ENCODE data around the gene GRID1. TPM values are rescaled to one million over a fixed set of nuclear protein-coding genes. Genes with fewer than 3 reads are reported as not detected.

The GRID1 gene
- total RNA-seq, 2 donors from 2014 or later: 0.27 to 0.85 TPM

GRCh38 chr10:85673270-85673669 lies 693.3 kb downstream of the GRID1 start:
- no peak overlapping the region for H3K4me3 ChIP-seq
- TF ChIP-seq, protein P1, sequence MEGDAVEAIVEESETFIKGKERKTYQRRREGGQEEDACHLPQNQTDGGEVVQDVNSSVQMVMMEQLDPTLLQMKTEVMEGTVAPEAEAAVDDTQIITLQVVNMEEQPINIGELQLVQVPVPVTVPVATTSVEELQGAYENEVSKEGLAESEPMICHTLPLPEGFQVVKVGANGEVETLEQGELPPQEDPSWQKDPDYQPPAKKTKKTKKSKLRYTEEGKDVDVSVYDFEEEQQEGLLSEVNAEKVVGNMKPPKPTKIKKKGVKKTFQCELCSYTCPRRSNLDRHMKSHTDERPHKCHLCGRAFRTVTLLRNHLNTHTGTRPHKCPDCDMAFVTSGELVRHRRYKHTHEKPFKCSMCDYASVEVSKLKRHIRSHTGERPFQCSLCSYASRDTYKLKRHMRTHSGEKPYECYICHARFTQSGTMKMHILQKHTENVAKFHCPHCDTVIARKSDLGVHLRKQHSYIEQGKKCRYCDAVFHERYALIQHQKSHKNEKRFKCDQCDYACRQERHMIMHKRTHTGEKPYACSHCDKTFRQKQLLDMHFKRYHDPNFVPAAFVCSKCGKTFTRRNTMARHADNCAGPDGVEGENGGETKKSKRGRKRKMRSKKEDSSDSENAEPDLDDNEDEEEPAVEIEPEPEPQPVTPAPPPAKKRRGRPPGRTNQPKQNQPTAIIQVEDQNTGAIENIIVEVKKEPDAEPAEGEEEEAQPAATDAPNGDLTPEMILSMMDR (IDR thresholded peaks at IDR 0.05): no peak
- H3K27me3 ChIP-seq (replicated peaks; ENCODE audit: insufficient read depth): no peaks in the 10 kb centered on the region
- H3K9me3 ChIP-seq: peaks cover 5% of the 10 kb centered on the region
- no peaks in the 10 kb centered on the region for H3K4me1 ChIP-seq (ENCODE audit: control insufficient read depth in 1 of 2, low read depth in 2 of 2)
- ATAC-seq (ENCODE audit: insufficient number of reproducible peaks, low FRiP score, low read depth): no peak
- no peak for DNase-seq (ENCODE audit: low spot score)
- no peak overlapping the region for H3K27ac ChIP-seq
- H3K36me3 ChIP-seq: no peaks in the 10 kb centered on the region

DNA sequence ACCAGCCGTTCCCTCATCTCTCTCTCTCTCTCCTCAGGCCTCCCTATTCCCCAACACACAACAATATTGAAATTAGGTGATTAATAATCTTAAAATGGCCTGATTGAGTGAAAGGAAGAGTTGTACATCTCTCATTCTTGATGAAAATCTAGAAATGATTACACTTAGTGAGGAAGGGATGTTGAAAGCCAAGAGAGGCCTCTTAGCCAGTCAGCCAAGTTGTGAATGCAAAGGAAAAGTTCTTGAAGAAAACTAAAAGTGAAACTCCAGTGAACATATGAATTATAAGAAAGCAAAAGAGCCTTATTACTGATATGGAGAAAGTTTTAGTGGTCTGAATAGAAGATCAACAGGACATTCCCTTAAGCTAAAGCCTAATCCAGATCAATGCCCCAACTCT lies 695.1 kb downstream of the GRID1 start:
- Histone ChIP-seq H3K27ac (no peak overlapping the region), H3K4me1 (ENCODE audit: control insufficient read depth in 1 of 2, low read depth in 2 of 2) (no peaks in the 10 kb centered on the region), H3K9me3 (peaks cover 5% of the 10 kb centered on the region), H3K36me3 (no peaks in the 10 kb centered on the region), H3K27me3 (replicated peaks; ENCODE audit: insufficient read depth) (no peaks in the 10 kb centered on the region), H3K4me3 (no peak overlapping the region)
- DNase-seq (ENCODE audit: low spot score) (no peak), ATAC-seq (ENCODE audit: insufficient number of reproducible peaks, low FRiP score, low read depth) (no peak)
- TF ChIP-seq, protein P1 (IDR thresholded peaks at IDR 0.05): no peak

DNA sequence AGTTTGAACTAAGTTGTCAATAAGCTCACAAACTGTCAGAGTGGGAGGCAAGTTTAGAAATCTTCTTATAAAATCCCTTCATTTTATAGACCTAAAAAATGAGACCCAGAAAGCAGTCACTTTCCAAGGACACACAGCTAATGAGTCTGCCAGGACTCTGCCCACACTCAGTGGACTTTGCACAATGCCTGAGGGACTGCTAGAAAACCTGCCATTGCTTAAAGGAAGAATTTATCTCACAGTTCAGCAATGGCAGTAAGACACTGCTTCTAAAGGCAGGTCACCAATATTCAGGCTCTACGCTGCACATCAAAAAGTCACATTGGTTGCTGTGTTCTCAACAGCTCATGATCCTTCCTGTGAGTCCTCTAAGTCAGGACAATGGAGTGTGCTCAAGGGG lies 698.1 kb downstream of the GRID1 start:
- Histone ChIP-seq H3K36me3 (no peaks in the 10 kb centered on the region), H3K27me3 (replicated peaks; ENCODE audit: insufficient read depth) (no peaks in the 10 kb centered on the region), H3K27ac (no peak overlapping the region), H3K9me3 (peaks cover 5% of the 10 kb centered on the region), H3K4me1 (ENCODE audit: control insufficient read depth in 1 of 2, low read depth in 2 of 2) (no peaks in the 10 kb centered on the region), H3K4me3 (no peak overlapping the region)
- TF ChIP-seq, protein P1 (IDR thresholded peaks at IDR 0.05): no peak
- DNase-seq (ENCODE audit: low spot score) (no peak), ATAC-seq (ENCODE audit: insufficient number of reproducible peaks, low FRiP score, low read depth) (no peak)

DNA sequence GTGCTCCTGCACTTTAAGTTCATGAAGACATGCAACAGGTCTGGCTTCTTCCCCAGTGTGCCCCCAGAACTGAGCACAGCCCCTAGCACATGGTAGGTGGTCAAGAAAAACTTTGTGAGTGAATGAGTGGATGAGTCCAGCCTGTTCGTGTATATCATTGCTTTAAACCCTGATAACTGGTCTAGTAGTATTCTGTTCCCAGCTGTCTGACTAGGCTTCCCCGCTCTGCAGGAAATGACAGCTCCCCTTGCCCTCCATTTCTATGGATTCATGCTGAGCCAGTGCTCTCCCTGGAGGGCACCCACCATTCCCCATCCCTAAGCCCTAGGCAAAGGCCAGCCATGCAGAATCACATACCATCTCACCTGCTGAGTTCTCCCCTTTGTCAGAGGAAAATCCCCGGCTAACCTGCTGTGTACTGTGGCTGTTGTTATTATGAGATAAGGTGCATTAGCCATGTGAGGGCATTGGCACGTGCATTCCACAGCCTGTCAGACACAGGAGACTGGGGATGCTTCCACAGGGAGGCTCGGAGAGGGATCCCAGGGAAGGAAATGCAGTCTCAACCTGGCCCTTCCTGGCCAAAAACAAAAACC lies 698.9 kb downstream of the GRID1 start:
- no peaks in the 10 kb centered on the region for H3K27me3 ChIP-seq (replicated peaks; ENCODE audit: insufficient read depth)
- ATAC-seq (ENCODE audit: insufficient number of reproducible peaks, low FRiP score, low read depth) (no peak), DNase-seq (ENCODE audit: low spot score) (no peak)
- no peaks in the 10 kb centered on the region for H3K4me1 ChIP-seq (ENCODE audit: control insufficient read depth in 1 of 2, low read depth in 2 of 2)
- H3K27ac ChIP-seq: no peak overlapping the region
- peaks cover 5% of the 10 kb centered on the region for H3K9me3 ChIP-seq
- H3K36me3 ChIP-seq: no peaks in the 10 kb centered on the region
- TF ChIP-seq, protein P1 (IDR thresholded peaks at IDR 0.05): no peak
- no peak overlapping the region for H3K4me3 ChIP-seq

- no peak for DNase-seq (ENCODE audit: low spot score)
- Histone ChIP-seq H3K4me1 (ENCODE audit: control insufficient read depth in 1 of 2, low read depth in 2 of 2) (no peaks in the 10 kb centered on the region), H3K4me3 (no peak overlapping the region), H3K27ac (no peak overlapping the region), H3K36me3 (no peaks in the 10 kb centered on the region), H3K27me3 (replicated peaks; ENCODE audit: insufficient read depth) (no peaks in the 10 kb centered on the region), H3K9me3 (no peaks in the 10 kb centered on the region)
- TF ChIP-seq, protein P1 (IDR thresholded peaks at IDR 0.05): no peak
- no peak for ATAC-seq (ENCODE audit: insufficient number of reproducible peaks, low FRiP score, low read depth)
Observed at GRCh38 chr10:85666987-85667386, 699.6 kb downstream of the GRID1 start.
